ENCODE data around the gene SPTLC3. TPM values are rescaled to one million over a fixed set of nuclear protein-coding genes. Genes with fewer than 3 reads are reported as not detected.

The SPTLC3 gene
- total and polyA plus RNA-seq, 2 of the 13 experiments (the other 11 are each of a cell fraction or from before 2014, with no cell fraction given) = 20.5 to 95.6 TPM

GRCh38 chr20:13102237-13102636 lies 93.5 kb downstream of the SPTLC3 start:
- FAIRE-seq (no peak), ATAC-seq (no peak), DNase-seq (ENCODE audit: low spot score) (no peak)
- no TSS peak for BruUV-seq (replicated peaks)
- POLR2A ChIA-PET = no interaction called here
- intact Hi-C loops (cut with micrococcal nuclease; ENCODE audit: unreplicated experiment) (no loop called here), in situ Hi-C loops (cut with HindIII; ENCODE audit: extremely low pct_ligation_motif_present, low pct_unique_long_range_greater_than_20kb) (loop anchor here (5.0 kb wide), 1 partner anchor 125 kb away; no protein-coding TSS in a partner anchor)
- H3K36me3 ChIP-seq (replicated peaks in 1 of 2; ENCODE audit: control insufficient read depth in 1 of 2, insufficient read depth in 2 of 2, low read length in 2 of 2) = peaks cover 6 to 17% of the 10 kb centered on the region in 2 experiments; a peak in 4 of 5 replicates
- no peaks in the 10 kb centered on the region for H3K9me3 ChIP-seq (ENCODE audit: low read length)
- H3K27ac ChIP-seq (ENCODE audit: extremely low read length, insufficient read depth, low read length) = no peak overlapping the region
- TF ChIP-seq ZNF780A (CRISPR knock-in tag; IDR thresholded peaks at IDR 0.05) (no peak), ARID5B (CRISPR knock-in tag; IDR thresholded peaks at IDR 0.05) (no peak), TFE3 (CRISPR knock-in tag; IDR thresholded peaks at IDR 0.05) (no peak), CEBPG (CRISPR knock-in tag; IDR thresholded peaks at IDR 0.05) (no peak), ZNF431 (CRISPR knock-in tag; IDR thresholded peaks at IDR 0.05; ENCODE audit: borderline replicate concordance, low read depth) (no peak), HMG20A (CRISPR knock-in tag; IDR thresholded peaks at IDR 0.05; ENCODE audit: borderline replicate concordance) (no peak), ZNF598 (CRISPR knock-in tag; IDR thresholded peaks at IDR 0.05; ENCODE audit: borderline replicate concordance) (no peak), CHCHD3 (CRISPR knock-in tag; IDR thresholded peaks at IDR 0.05) (no peak), ATF1 (CRISPR knock-in tag; IDR thresholded peaks at IDR 0.05) (no peak), YEATS4 (CRISPR knock-in tag; IDR thresholded peaks at IDR 0.05; ENCODE audit: borderline replicate concordance) (no peak), IRX3 (CRISPR knock-in tag; IDR thresholded peaks at IDR 0.05; ENCODE audit: borderline replicate concordance, low read depth) (no peak), ZFY (CRISPR knock-in tag; IDR thresholded peaks at IDR 0.05) (no peak), ZBTB8A (CRISPR knock-in tag; IDR thresholded peaks at IDR 0.05; ENCODE audit: borderline replicate concordance, low read depth) (no peak), SPEN (CRISPR knock-in tag; IDR thresholded peaks at IDR 0.05; ENCODE audit: low read depth) (no peak), BCL3 (CRISPR knock-in tag; IDR thresholded peaks at IDR 0.05) (no peak), CHD2 (IDR thresholded peaks at IDR 0.05; ENCODE audit: low read depth, low read length) (no peak), ZNF768 (CRISPR knock-in tag; IDR thresholded peaks at IDR 0.05) (no peak)
- no peak overlapping the region for H3K4me3 ChIP-seq (replicated peaks in 1 of 3; ENCODE audit: insufficient read depth in 1 of 3, low read depth in 2 of 3, low read length in 3 of 3)
- H4K20me1 ChIP-seq (ENCODE audit: insufficient read depth, low read length) = no peaks in the 10 kb centered on the region
- peaks cover 64% of the 10 kb centered on the region for H3K4me1 ChIP-seq (ENCODE audit: insufficient read depth, low read length)
- H3K9ac ChIP-seq (ENCODE audit: insufficient read depth, low read depth, low read length) = no peak overlapping the region
- no peak overlapping the region for H2AFZ ChIP-seq (ENCODE audit: low read length)
- no peak overlapping the region for H3K4me2 ChIP-seq (ENCODE audit: low read depth, low read length)
- CTCF ChIA-PET (ENCODE audit: low intra/inter-chr PET ratio, low total read pairs) = interaction anchor here (7.8 kb wide), 1 partner anchor 132 kb away, joined by 164 read pairs; no protein-coding TSS in a partner anchor
- 95% methylated on average over 3 of the region's 3 CpGs for WGBS (ENCODE audit: low lambda C conversion rate)
- no peaks in the 10 kb centered on the region for H3K79me2 ChIP-seq (ENCODE audit: insufficient read depth, low read length)
- no peaks in the 10 kb centered on the region for H3K27me3 ChIP-seq (ENCODE audit: control insufficient read depth in 1 of 2, insufficient read depth in 2 of 2, low read length in 2 of 2)
